Neural cell (in vitro differentiated cells): ENCODE data around the gene PPP3CA. TPM values are rescaled to one million over a fixed set of nuclear protein-coding genes. Genes with fewer than 3 reads are reported as not detected.

ENCODE experiments used
- H2AFZ ChIP-seq: fragments of 200-600, 300-800 bp; sonication (generic), shearing (Covaris generic); 2 replicates; pipeline ENCODE4 v1.6.0; 2014; ENCODE audit warnings: low read depth, mild to moderate bottlenecking, antibody characterized with exemption, low read length, moderate library complexity
- H3F3A ChIP-seq: fragments of 200-600 bp; shearing (Covaris generic); 2 replicates; pipeline ENCODE4 v1.6.1; 2016; ENCODE audit warnings: mild to moderate bottlenecking, moderate library complexity, mixed read lengths, antibody characterized with exemption, low read length; ENCODE audit not compliant: insufficient read depth, poor library complexity, severe bottlenecking
- H3K27ac ChIP-seq: fragments of 200-600, 300-800 bp; sonication (generic), shearing (Covaris generic); 2 replicates; pipeline ENCODE4 v1.5.1; 2014; ENCODE audit warnings: mild to moderate bottlenecking, low read length, moderate library complexity
- H3K27me3 ChIP-seq: fragments of 300-800, 200-600 bp; sonication (generic), shearing (Covaris generic); 2 replicates; pipeline ENCODE4 v1.6.0; 2014; ENCODE audit warnings: mild to moderate bottlenecking, low read depth, low read length, moderate library complexity; ENCODE audit not compliant: insufficient read depth
- H3K36me3 ChIP-seq: fragments of 300-800, 200-600 bp; sonication (generic), shearing (Covaris generic); 2 replicates; pipeline ENCODE4 v1.5.1; 2014; ENCODE audit warnings: mild to moderate bottlenecking, antibody characterized with exemption, low read length, moderate library complexity; ENCODE audit not compliant: insufficient read depth
- H3K4me2 ChIP-seq: fragments of 300-800, 200-600 bp; sonication (generic), shearing (Covaris generic); 2 replicates; pipeline ENCODE4 v1.6.0; 2014; ENCODE audit warnings: mild to moderate bottlenecking, low read length
- H3K4me3 ChIP-seq: fragments of 300-800, 200-600 bp; sonication (generic), shearing (Covaris generic); 2 replicates; pipeline ENCODE4 v1.5.1; 2014; ENCODE audit warnings: mild to moderate bottlenecking, low read length, moderate library complexity
- H3K79me2 ChIP-seq: fragments of 200-600 bp; shearing (Covaris generic); replicated peaks from 2 replicates; pipeline ENCODE4 v1.6.0; 2014; ENCODE audit warnings: mild to moderate bottlenecking, low read length, moderate library complexity; ENCODE audit not compliant: insufficient read depth
- H3K9ac ChIP-seq: fragments of 300-800, 200-600 bp; sonication (generic), shearing (Covaris generic); 2 replicates; pipeline ENCODE4 v1.6.1; 2016; ENCODE audit warnings: mild to moderate bottlenecking, low read length, mixed read lengths
- H3K9me2 ChIP-seq: fragments of 200-600 bp; shearing (Covaris generic); 2 replicates; pipeline ENCODE4 v1.6.1; 2016; ENCODE audit warnings: mild to moderate bottlenecking, low read length, mixed read lengths; ENCODE audit not compliant: insufficient read depth
- H3K9me3 ChIP-seq: fragments of 200-600, 300-800 bp; sonication (generic), shearing (Covaris generic); 2 replicates; pipeline ENCODE4 v1.6.1; 2016; ENCODE audit warnings: mild to moderate bottlenecking, mixed run types, low read length, moderate library complexity, mixed read lengths
- H4K20me1 ChIP-seq: fragments of 200-600 bp; shearing (Covaris generic); 2 replicates; pipeline ENCODE4 v1.6.1; 2016; ENCODE audit warnings: mild to moderate bottlenecking, mixed run types; ENCODE audit not compliant: insufficient read depth
- CTCF ChIP-seq: fragments of 450-650 bp; IDR thresholded peaks from 2 replicates; pipeline ENCODE4 v1.5.1; 2014; ENCODE audit warnings: antibody characterized with exemption, mild to moderate bottlenecking, moderate library complexity; ENCODE audit not compliant: poor library complexity, severe bottlenecking
- EP300 ChIP-seq: fragments of 450-650 bp; conservative IDR thresholded peaks from 2 replicates; pipeline ENCODE4 v1.6.1; 2014; ENCODE audit warnings: antibody characterized with exemption, mild to moderate bottlenecking, moderate library complexity; ENCODE audit not compliant: poor library complexity, severe bottlenecking
- EZH2 ChIP-seq: fragments of 200-600, 300-800 bp; shearing (Covaris generic), sonication (generic); IDR thresholded peaks from 2 replicates; pipeline ENCODE4 v1.6.1; 2014; ENCODE audit warnings: antibody characterized with exemption, low read length, borderline replicate concordance, mild to moderate bottlenecking; ENCODE audit not compliant: insufficient read depth, poor library complexity, severe bottlenecking
- MXI1 ChIP-seq: fragments of 450-650 bp; conservative IDR thresholded peaks from 2 replicates; pipeline ENCODE4 v1.6.1; 2014; ENCODE audit warnings: antibody characterized with exemption, mild to moderate bottlenecking; ENCODE audit not compliant: poor library complexity, severe bottlenecking
- POLR2AphosphoS5 ChIP-seq: IDR thresholded peaks from 2 replicates; pipeline ENCODE4 v1.6.1; 2012
- RAD21 ChIP-seq: fragments of 450-650 bp; conservative IDR thresholded peaks from 2 replicates; pipeline ENCODE4 v1.6.1; 2014; ENCODE audit warnings: antibody characterized with exemption, mild to moderate bottlenecking, moderate library complexity
- REST ChIP-seq: IDR thresholded peaks from 2 replicates; pipeline ENCODE4 v1.6.1; 2012; ENCODE audit warnings: borderline replicate concordance
- SMC3 ChIP-seq: fragments of 450-650 bp; conservative IDR thresholded peaks from 2 replicates; pipeline ENCODE4 v1.6.1; 2014; ENCODE audit warnings: antibody characterized with exemption, mild to moderate bottlenecking, moderate library complexity; ENCODE audit not compliant: poor library complexity
- TAF1 ChIP-seq: IDR thresholded peaks from 2 replicates; pipeline ENCODE4 v1.6.1; 2012; ENCODE audit warnings: low read depth
- polyA plus RNA-seq: library from polyadenylated mRNA; depleted of rRNA; stranded (reverse); fragments of >200 nt; gene quantifications from 2 replicates; pipeline ENCODE4 v1.2.3, GENCODE V29; 2014

The PPP3CA gene
- polyA plus RNA-seq, 1 donor from 2014 or later, result 78.2 TPM

- Histone ChIP-seq H3K79me2 (peaks cover 9% of the 10 kb centered on the region), H3K4me3 (no peak overlapping the region), H3K9me2 (no peaks in the 10 kb centered on the region), H2AFZ (no peak overlapping the region), H3K4me2 (no peak overlapping the region), H3K27me3 (no peaks in the 10 kb centered on the region), H3K9ac (no peak overlapping the region), H4K20me1 (no peaks in the 10 kb centered on the region), H3K36me3 (no peaks in the 10 kb centered on the region), H3K27ac (no peak overlapping the region), H3F3A (no peaks in the 10 kb centered on the region), H3K9me3 (no peaks in the 10 kb centered on the region)
- TF ChIP-seq EP300 (no peak), REST (no peak), CTCF (no peak), SMC3 (no peak), MXI1 (no peak), POLR2AphosphoS5 (no peak), EZH2 (no peak)
Observed at GRCh38 chr4:101242441-101242840, 104.9 kb downstream of the PPP3CA start.

- H3K27me3 ChIP-seq, result no peaks in the 10 kb centered on the region
- H3K27ac ChIP-seq, result no peak overlapping the region
- TF ChIP-seq CTCF (no peak), RAD21 (no peak), POLR2AphosphoS5 (no peak), REST (no peak), SMC3 (no peak), TAF1 (no peak), MXI1 (no peak), EZH2 (no peak), EP300 (no peak)
- H2AFZ ChIP-seq, result no peak overlapping the region
- H4K20me1 ChIP-seq, result no peaks in the 10 kb centered on the region
- peaks cover 9% of the 10 kb centered on the region for H3K79me2 ChIP-seq
- H3K4me2 ChIP-seq, result no peak overlapping the region
- no peaks in the 10 kb centered on the region for H3K9me3 ChIP-seq
- no peaks in the 10 kb centered on the region for H3K9me2 ChIP-seq
- no peak overlapping the region for H3K9ac ChIP-seq
- no peaks in the 10 kb centered on the region for H3K36me3 ChIP-seq
- H3F3A ChIP-seq, result no peaks in the 10 kb centered on the region
- H3K4me3 ChIP-seq, result no peak overlapping the region
Observed at GRCh38 chr4:101240099-101240498, 107.2 kb downstream of the PPP3CA start.
